HepG2 (cell line): Measurements from ENCODE around the gene KIAA1755. TPM values are rescaled to one million over a fixed set of nuclear protein-coding genes. Genes with fewer than 3 reads are reported as not detected.
A peak's percentile ranks its signal among the peaks of the same experiment; 100 is the strongest.

Source experiments
- AFF4 ChIP-seq: sonication (generic); formaldehyde crosslinking; IDR thresholded peaks from 2 replicates; pipeline ENCODE4 v1.4.0; 2020; ENCODE audit warnings: missing genetic modification reagents
- HOMEZ ChIP-seq: IDR thresholded peaks from 2 replicates; pipeline ENCODE4 v1.6.1; 2016; ENCODE audit warnings: low read depth
- KMT2A ChIP-seq: sonication (generic); formaldehyde crosslinking; IDR thresholded peaks from 2 replicates; pipeline ENCODE4 v1.4.0; 2020; ENCODE audit warnings: missing genetic modification reagents
- MATR3 ChIP-seq: sonication (generic); formaldehyde crosslinking; IDR thresholded peaks from 2 replicates; pipeline ENCODE4 v1.4.0; 2020; ENCODE audit warnings: missing genetic modification reagents
- NR2F2 ChIP-seq: IDR thresholded peaks from 2 replicates; pipeline ENCODE4 v1.6.1; 2012; ENCODE audit warnings: low read depth, inconsistent platforms, borderline replicate concordance
- PAF1 ChIP-seq: IDR thresholded peaks from 2 replicates; pipeline ENCODE4 v1.6.1; 2016; ENCODE audit warnings: missing genetic modification reagents, missing compliant biosample characterization
- PRDM4 ChIP-seq: sonication (generic); formaldehyde crosslinking; IDR thresholded peaks from 2 replicates; pipeline ENCODE4 v1.9.0; 2021; ENCODE audit warnings: missing genetic modification reagents, borderline replicate concordance
- PREB ChIP-seq: sonication (generic); formaldehyde crosslinking; IDR thresholded peaks from 2 replicates; pipeline ENCODE4 v1.4.0; 2020; ENCODE audit warnings: missing genetic modification reagents
- SNAPC2 ChIP-seq: sonication (generic); formaldehyde crosslinking; IDR thresholded peaks from 2 replicates; pipeline ENCODE4 v1.8.1; 2022; ENCODE audit warnings: mild to moderate bottlenecking, missing genetic modification reagents
- SP4 ChIP-seq: sonication (generic); formaldehyde crosslinking; IDR thresholded peaks from 2 replicates; pipeline ENCODE4 v1.8.1; 2023; ENCODE audit warnings: mild to moderate bottlenecking, missing genetic modification reagents
- TCF7L2 ChIP-seq: IDR thresholded peaks from 2 replicates; pipeline ENCODE4 v1.6.1; 2011; ENCODE audit warnings: mild to moderate bottlenecking, low read depth, low read length, moderate library complexity
- THAP11 ChIP-seq: IDR thresholded peaks from 2 replicates; pipeline ENCODE4 v1.6.1; 2016; ENCODE audit warnings: missing biosample characterization, missing genetic modification reagents
- XBP1 ChIP-seq: sonication (generic); formaldehyde crosslinking; IDR thresholded peaks from 2 replicates; pipeline ENCODE4 v1.5.0; 2020; ENCODE audit warnings: missing genetic modification reagents
- ZKSCAN8 ChIP-seq: IDR thresholded peaks from 2 replicates; pipeline ENCODE4 v1.6.1; 2016; ENCODE audit warnings: borderline replicate concordance, missing genetic modification reagents, missing compliant biosample characterization
- ZNF331 ChIP-seq: sonication (generic); formaldehyde crosslinking; IDR thresholded peaks from 2 replicates; pipeline ENCODE4 v1.4.0; 2020; ENCODE audit warnings: missing genetic modification reagents
- ZNF333 ChIP-seq: sonication (generic); formaldehyde crosslinking; IDR thresholded peaks from 2 replicates; pipeline ENCODE4 v1.4.0; 2020; ENCODE audit warnings: mild to moderate bottlenecking, missing genetic modification reagents, borderline replicate concordance
- ZNF414 ChIP-seq: sonication (generic); formaldehyde crosslinking; IDR thresholded peaks from 2 replicates; pipeline ENCODE4 v1.5.0; 2020; ENCODE audit warnings: missing genetic modification reagents
- ZNF563 ChIP-seq: sonication (generic); formaldehyde crosslinking; IDR thresholded peaks from 2 replicates; pipeline ENCODE4 v1.8.0; 2022; ENCODE audit warnings: mild to moderate bottlenecking, moderate library complexity, missing genetic modification reagents
- ZNF597 ChIP-seq: sonication (generic); formaldehyde crosslinking; IDR thresholded peaks from 2 replicates; pipeline ENCODE4 v1.5.0; 2020; ENCODE audit warnings: missing genetic modification reagents
- ZSCAN9 ChIP-seq: IDR thresholded peaks from 2 replicates; pipeline ENCODE4 v1.6.1; 2016; ENCODE audit warnings: borderline replicate concordance
- polyA plus RNA-seq, 8 experiments: library from polyadenylated mRNA; depleted of rRNA in 3 of 8; stranded (reverse) in 7 of 8; unstranded in 1 of 8; fragments of >200 nt; fragmentation: Illumina TruSeq in 4 of 8; extraction: Trizol in 4 of 8; gene quantifications; 2 replicates each; pipeline versions ENCODE4 v1.2.1 to v1.2.3, GENCODE V29; 2011 to 2016; ENCODE audit warnings: low read depth in 4 of 8, missing spikeins in 1 of 8, mixed read lengths in 1 of 8; ENCODE audit not compliant: insufficient read depth in 1 of 8
- total RNA-seq, 5 experiments: library from RNA; depleted of rRNA; stranded (reverse); fragments of >200 nt; fragmentation: Illumina TruSeq; extraction: Trizol; gene quantifications; 2 replicates each; pipeline ENCODE4 v1.2.3, GENCODE V29; 2016; ENCODE audit warnings: low read depth in 1 of 5

The KIAA1755 gene
- total and polyA plus RNA-seq, 2 of the 13 experiments (the other 11 are each of a cell fraction or from before 2014, with no cell fraction given) = 0.04 TPM; not detected in 1

- no peak for TF ChIP-seq ZNF597
- 0 out of 2 replicates have a peak, but pooled peaks have one; percentile 53 for TF ChIP-seq ZNF333 (CRISPR knock-in tag)
- TF ChIP-seq PAF1 (CRISPR knock-in tag) = no peak
- TF ChIP-seq XBP1 (CRISPR knock-in tag) = no peak
- TF ChIP-seq KMT2A (CRISPR knock-in tag) = no peak
- TF ChIP-seq ZSCAN9 = no peak
- no peak for TF ChIP-seq PREB (CRISPR knock-in tag)
- no peak for TF ChIP-seq ZKSCAN8 (CRISPR knock-in tag)
- no peak for TF ChIP-seq ZNF331 (CRISPR knock-in tag)
- TF ChIP-seq ZNF563 (CRISPR knock-in tag) = no peak
- TF ChIP-seq HOMEZ = no peak
- no peak for TF ChIP-seq SNAPC2 (CRISPR knock-in tag)
- TF ChIP-seq THAP11 (CRISPR knock-in tag) = no peak
- TF ChIP-seq ZNF414 (CRISPR knock-in tag) = no peak
- TF ChIP-seq MATR3 (CRISPR knock-in tag) = no peak
- TF ChIP-seq SP4 (CRISPR knock-in tag) = peak; percentile 38; the same call in 1 of the 2 replicates
- no peak for TF ChIP-seq AFF4
- TF ChIP-seq NR2F2 = no peak
- no peak for TF ChIP-seq PRDM4 (CRISPR knock-in tag)
- TF ChIP-seq TCF7L2 = no peak
Measured at GRCh38 chr20:38222231-38222922, 38.2 kb downstream of the KIAA1755 start (continued).
